Raji (cell line): ENCODE results near the gene RAD51B.

Source experiments
- POLR2A ChIP-seq: IDR thresholded peaks from 2 replicates; pipeline ENCODE4 v1.6.1; 2011; ENCODE audit warnings: low read depth, low read length, control low read depth; ENCODE audit not compliant: insufficient read depth

Gene RAD51B

GRCh38 chr14:68244262-68244980 lies 424.8 kb downstream of the RAD51B start:
- no peak for TF ChIP-seq POLR2A

GRCh38 chr14:68245146-68246073 lies 425.8 kb downstream of the RAD51B start:
- no peak for TF ChIP-seq POLR2A

GRCh38 chr14:68246074-68246785 lies 426.7 kb downstream of the RAD51B start:
- no peak for TF ChIP-seq POLR2A

- TF ChIP-seq POLR2A = no peak
Measured at GRCh38 chr14:68246786-68247105, 427.2 kb downstream of the RAD51B start.

GRCh38 chr14:68247274-68247673 lies 427.7 kb downstream of the RAD51B start:
- no peak for TF ChIP-seq POLR2A

GRCh38 chr14:68247676-68248268 lies 428.2 kb downstream of the RAD51B start:
- TF ChIP-seq POLR2A = no peak

GRCh38 chr14:68248481-68249255 lies 429.1 kb downstream of the RAD51B start:
- no peak for TF ChIP-seq POLR2A

GRCh38 chr14:68249661-68250451 lies 430.3 kb downstream of the RAD51B start:
- no peak for TF ChIP-seq POLR2A

- TF ChIP-seq POLR2A = no peak
Measured at GRCh38 chr14:68250927-68251768, 431.6 kb downstream of the RAD51B start.

GRCh38 chr14:68251769-68252100 lies 432.2 kb downstream of the RAD51B start:
- TF ChIP-seq POLR2A = no peak

- TF ChIP-seq POLR2A = no peak
Measured at GRCh38 chr14:68253160-68253780, 433.7 kb downstream of the RAD51B start.

GRCh38 chr14:68253878-68254528 lies 434.4 kb downstream of the RAD51B start:
- no peak for TF ChIP-seq POLR2A
